OCI-LY1 (cell line): ENCODE measurements around the gene PDE4C.

Experiments
- EZH2 ChIP-seq: fragments of 200-600 bp; sonication (generic), shearing (Covaris generic); IDR thresholded peaks from 2 replicates; pipeline ENCODE4 v1.8.0; 2017; ENCODE audit warnings: borderline replicate concordance, mixed run types, mild to moderate bottlenecking, antibody characterized with exemption, low read length, moderate library complexity, mixed read lengths
- TF ChIP-seq, protein P1 (sequence below): fragments of 200-600 bp; sonication (generic), shearing (Covaris generic); IDR thresholded peaks from 2 replicates; pipeline ENCODE4 v1.5.1; 2017; ENCODE audit warnings: mild to moderate bottlenecking, antibody characterized with exemption, low read length, moderate library complexity, mixed read lengths

DNA sequence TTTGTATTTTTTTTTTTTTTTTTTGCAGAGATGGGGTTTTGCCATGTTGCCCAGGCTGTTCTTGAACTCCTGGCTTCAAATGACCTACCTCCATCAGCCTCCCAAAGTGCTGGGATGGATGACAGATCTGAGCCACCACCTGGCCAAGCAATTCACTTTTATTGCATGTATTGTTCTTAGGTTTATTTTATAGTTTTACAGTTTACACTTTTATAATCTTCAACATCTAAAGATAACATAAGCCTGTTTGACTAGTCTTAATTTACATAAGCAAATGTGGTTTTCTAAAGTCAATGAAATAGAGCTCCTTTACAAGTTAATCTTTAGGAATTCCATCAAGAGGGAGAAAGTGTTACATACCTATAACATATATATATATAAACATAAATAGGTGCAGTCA, 42.7 kb downstream of the PDE4C start:
- TF ChIP-seq, protein P1, sequence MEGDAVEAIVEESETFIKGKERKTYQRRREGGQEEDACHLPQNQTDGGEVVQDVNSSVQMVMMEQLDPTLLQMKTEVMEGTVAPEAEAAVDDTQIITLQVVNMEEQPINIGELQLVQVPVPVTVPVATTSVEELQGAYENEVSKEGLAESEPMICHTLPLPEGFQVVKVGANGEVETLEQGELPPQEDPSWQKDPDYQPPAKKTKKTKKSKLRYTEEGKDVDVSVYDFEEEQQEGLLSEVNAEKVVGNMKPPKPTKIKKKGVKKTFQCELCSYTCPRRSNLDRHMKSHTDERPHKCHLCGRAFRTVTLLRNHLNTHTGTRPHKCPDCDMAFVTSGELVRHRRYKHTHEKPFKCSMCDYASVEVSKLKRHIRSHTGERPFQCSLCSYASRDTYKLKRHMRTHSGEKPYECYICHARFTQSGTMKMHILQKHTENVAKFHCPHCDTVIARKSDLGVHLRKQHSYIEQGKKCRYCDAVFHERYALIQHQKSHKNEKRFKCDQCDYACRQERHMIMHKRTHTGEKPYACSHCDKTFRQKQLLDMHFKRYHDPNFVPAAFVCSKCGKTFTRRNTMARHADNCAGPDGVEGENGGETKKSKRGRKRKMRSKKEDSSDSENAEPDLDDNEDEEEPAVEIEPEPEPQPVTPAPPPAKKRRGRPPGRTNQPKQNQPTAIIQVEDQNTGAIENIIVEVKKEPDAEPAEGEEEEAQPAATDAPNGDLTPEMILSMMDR: no peak
- TF ChIP-seq EZH2: no peak
